NCI-H345 treated with DMSO at 0.1 percent for 48 hours (cell line): ENCODE measurements around the gene SLX1A.
"Not testable (repeated sequence)": the region's sequence is repeated elsewhere in the genome, so short reads cannot be mapped to it uniquely, and the experiment has no call there.

Experiments used
- DNase-seq: peaks from one replicate; lab custom pipeline; 2025; ENCODE audit not compliant: unreplicated experiment; lab: John Stamatoyannopoulos, UW

Gene SLX1A

GRCh38 chr16:30184096-30184890 is 9.4 kb upstream of the SLX1A start:
- peak; percentile 91 for DNase-seq

GRCh38 chr16:30184891-30185682 is 8.6 kb upstream of the SLX1A start:
- DNase-seq = no peak

- no peak for DNase-seq
These were observed 7.8 kb upstream of the SLX1A start for GRCh38 chr16:30185683-30186421.

DNA sequence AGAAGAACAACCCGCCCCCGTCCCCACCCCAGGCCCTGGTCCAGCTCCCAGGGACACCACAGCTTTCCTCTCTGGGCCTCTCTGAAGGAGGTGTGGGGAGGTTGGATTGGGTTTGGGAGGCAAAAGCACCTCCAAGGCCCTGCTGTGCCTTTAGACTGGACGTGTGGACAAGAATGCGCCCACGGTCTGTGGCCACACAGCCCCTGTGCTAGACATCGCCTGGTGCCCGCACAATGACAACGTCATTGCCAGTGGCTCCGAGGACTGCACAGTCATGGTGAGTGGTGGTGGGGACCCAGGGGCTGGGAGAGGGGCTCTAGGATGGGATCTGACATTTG is 7.3 kb upstream of the SLX1A start:
- DNase-seq = no peak

DNA sequence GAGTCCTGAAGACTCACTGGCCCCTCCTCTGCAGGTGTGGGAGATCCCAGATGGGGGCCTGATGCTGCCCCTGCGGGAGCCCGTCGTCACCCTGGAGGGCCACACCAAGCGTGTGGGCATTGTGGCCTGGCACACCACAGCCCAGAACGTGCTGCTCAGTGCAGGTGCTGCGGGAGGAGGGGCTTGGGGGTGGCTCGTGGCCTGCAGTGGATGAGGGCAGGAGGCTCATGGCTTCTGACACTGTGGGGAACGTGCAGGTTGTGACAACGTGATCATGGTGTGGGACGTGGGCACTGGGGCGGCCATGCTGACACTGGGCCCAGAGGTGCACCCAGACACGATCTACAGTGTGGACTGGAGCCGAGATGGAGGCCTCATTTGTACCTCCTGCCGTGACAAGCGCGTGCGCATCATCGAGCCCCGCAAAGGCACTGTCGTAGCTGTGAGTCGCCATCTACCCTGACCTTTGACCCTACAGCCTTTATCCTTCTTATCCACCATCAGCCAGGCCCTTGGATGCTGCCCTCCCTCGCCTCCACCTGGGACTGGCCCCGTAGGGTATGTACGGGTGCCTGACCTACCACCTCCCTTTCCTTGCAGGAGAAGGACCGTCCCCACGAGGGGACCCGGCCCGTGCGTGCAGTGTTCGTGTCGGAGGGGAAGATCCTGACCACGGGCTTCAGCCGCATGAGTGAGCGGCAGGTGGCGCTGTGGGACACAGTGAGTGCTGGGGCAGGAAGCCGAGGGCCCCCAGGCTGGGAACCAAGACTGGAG is 6.7 kb upstream of the SLX1A start:
- DNase-seq = no peak

- DNase-seq = no peak
These were observed 6.2 kb upstream of the SLX1A start for GRCh38 chr16:30187556-30187865.

DNA sequence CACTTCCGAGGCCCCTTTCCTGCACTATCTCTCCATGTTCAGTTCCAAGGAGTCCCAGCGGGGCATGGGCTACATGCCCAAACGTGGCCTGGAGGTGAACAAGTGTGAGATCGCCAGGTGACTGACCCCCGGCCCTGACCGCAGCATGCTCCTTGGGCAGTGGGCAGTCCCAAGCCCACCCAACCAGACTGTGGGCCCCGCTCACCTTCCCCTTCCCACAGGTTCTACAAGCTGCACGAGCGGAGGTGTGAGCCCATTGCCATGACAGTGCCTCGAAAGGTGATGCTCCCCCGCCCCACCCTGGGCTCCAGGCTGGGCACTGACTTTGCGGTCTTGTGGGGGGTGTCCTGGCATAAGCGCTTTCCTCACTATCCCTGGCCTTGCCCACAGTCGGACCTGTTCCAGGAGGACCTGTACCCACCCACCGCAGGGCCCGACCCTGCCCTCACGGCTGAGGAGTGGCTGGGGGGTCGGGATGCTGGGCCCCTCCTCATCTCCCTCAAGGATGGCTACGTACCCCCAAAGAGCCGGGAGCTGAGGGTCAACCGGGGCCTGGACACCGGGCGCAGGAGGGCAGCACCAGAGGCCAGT is 5.6 kb upstream of the SLX1A start:
- no peak for DNase-seq

DNA sequence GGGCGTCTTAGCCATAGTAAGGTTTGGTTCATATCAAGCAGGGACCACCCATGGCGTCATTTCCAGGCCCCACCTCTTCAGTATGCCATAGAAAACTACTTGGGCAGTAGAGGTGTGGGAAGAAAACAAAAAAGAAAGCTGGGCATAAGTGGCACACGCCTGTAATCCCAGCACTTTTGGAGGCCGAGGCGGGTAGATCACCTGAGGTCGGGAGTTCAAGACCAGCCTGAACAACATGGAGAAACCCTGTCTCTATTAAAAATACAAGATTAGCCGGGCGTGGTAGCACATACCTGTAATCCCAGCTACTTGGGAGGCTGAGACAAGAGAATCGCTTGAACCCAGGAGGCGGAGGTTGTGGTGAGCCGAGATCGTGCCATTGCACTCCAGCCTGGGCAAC is 2.5 kb upstream of the SLX1A start:
- DNase-seq = not testable (repeated sequence)

GRCh38 chr16:30193098-30193497 is 577 bp upstream of the SLX1A start:
- DNase-seq = not testable (repeated sequence)

DNA sequence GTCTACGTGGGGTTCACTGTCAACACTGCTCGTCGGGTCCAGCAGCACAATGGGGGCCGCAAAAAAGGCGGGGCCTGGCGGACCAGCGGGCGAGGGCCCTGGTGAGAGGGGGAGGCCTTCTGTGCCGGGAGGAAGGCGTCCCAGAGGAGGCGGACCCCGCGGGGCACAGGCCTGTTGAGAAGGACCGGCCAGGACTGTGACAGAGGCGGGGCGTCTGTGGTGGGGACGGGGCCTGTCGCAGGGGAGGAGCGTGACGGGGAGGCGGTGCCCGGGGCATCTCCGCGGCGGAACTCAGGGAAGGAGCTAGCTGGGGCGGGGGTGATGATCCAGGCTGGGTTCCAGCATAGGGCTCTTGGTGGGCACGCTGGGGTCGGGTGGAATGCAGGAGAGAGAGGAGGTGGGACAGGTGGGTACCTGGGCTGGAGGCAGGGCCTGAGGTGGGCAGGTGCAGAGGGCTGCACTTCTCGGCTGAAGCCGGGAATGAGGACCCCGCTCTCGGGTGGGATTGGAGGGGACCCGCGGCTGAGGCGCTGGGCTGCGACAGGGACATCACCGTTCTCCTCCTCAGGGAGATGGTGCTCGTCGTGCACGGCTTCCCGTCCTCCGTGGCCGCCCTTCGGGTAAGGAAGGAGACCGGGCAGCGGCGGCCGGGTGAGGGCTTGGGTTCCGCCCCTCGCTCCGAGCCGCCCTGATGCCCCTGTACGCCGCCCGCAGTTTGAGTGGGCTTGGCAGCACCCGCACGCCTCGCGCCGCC is 674 bp downstream of the SLX1A start:
- DNase-seq = not testable (repeated sequence)

DNA sequence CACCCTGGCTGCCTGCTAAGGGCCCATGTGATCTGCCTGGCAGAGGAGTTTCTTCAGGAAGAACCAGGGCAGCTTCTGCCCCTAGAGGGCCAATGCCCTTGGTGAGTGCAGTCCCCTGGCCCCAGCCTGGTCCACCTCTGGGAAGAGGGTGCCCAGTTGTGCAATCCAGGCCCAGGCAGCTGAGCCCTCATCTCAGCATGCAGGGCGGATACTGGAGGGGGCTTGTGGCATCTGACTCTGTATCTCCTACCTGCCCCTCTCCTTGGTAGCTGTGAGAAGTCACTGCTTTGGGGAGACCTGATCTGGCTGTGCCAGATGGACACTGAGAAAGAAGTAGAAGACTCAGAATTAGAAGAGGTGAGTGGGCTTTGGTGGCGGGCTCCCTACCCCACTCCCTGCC is 3.3 kb downstream of the SLX1A start:
- DNase-seq = not testable (repeated sequence)

GRCh38 chr16:30199049-30199448 is 5.4 kb downstream of the SLX1A start, which contains the start of gene SULT1A3:
TSS of gene SULT1A3 (plus strand) at chr16:30199255. CDS start at chr16:30200729, 1,474 bp downstream.
- not testable (repeated sequence) for DNase-seq

DNA sequence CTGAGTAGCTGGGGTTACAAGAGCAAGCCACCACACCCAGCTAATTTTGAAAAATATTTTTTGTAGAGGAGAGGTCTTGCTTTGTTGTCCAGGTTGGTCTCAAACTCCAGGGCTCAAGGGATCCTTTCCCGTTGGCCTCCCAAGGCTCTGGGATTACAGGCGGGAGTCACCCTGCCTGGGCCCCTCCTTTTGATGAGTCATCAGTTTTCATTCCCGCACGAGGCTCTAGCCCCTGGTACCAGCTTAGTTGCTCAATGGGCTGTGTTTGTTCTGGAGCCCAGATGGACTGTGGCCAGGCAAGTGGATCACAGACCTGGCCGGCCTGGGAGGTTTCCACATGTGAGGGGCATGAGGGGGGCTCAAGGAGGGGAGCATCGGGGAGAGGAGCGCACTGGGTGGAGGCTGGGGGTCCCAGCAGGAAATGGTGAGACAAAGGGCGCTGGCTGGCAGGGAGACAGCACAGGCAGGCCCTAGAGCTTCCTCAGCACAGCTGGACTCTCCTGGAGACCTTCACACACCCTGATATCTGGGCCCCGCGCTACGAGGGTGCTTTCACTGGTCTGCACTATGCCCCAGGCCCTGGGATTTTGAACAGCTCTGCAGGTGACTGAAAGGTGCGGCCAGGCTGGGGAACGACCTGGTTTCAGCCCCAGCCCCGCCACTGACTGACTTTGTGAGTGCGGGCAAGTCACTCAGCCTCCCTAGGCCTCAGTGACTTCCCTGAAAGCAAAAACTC is 6.1 kb downstream of the SLX1A start:
- DNase-seq = not testable (repeated sequence)

GRCh38 chr16:30205541-30206236 is 12.0 kb downstream of the SLX1A start:
- DNase-seq = not testable (repeated sequence)

GRCh38 chr16:30206252-30206651 is 12.6 kb downstream of the SLX1A start:
- not testable (repeated sequence) for DNase-seq

GRCh38 chr16:30207063-30207704 is 13.5 kb downstream of the SLX1A start:
- DNase-seq = not testable (repeated sequence)

DNA sequence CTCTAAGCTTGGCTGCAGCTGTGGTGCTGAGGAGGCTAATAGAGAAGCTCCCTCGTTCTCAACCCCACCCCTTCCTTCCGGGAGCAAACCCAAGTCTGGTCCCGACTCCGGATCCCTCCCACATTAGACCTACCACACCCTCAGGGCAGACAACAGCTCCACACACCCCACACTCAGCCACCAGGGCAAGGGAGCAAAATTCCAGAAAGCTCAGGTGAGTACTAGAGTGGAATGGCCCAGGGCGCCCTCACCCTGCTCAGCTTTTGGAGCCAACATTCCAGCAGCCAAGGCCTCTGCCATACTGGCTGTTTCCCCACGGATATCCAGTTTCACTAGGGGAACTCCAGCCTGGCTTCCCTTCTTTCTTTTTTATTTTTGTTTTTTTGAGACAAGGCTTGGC is 15.4 kb downstream of the SLX1A start:
- not testable (repeated sequence) for DNase-seq

DNA sequence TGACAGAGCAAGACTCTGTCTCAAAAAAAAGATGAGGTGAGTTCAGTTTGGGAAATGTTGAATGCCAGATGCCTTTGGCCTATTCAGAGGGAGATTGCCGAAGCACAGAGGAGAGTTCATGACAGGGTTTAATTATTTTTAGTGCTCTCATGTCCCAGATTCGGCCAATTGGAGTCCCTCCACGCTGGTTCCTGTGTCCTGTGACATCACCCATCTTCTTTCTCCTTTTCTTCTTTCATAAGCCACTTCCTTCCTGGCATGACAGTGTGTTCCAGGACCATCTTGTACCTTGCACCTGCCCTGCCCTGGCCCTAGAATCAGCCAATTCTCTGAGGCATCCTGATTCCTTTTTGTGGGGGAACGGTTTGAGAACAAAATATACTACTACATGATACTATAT is 17.7 kb downstream of the SLX1A start:
- not testable (repeated sequence) for DNase-seq
